ENCODE measurements around the gene WDR20.
"Not testable (repeated sequence)": the region's sequence is repeated elsewhere in the genome, so short reads cannot be mapped to it uniquely, and the experiment has no call there.

Gene WDR20

GRCh38 chr14:102159841-102160240 lies 20.1 kb downstream of the WDR20 start:
- no peak overlapping the region for H3K27ac ChIP-seq
- TF ChIP-seq CTCF (conservative IDR thresholded peaks at IDR 0.05) (no peak), ZFX (IDR thresholded peaks at IDR 0.05) (no peak)

GRCh38 chr14:102162487-102162886 lies 22.8 kb downstream of the WDR20 start:
- no peak for TF ChIP-seq CTCF (conservative IDR thresholded peaks at IDR 0.05)
- no peak for TF ChIP-seq ZFX (IDR thresholded peaks at IDR 0.05)
- no peak overlapping the region for H3K27ac ChIP-seq

- no peak overlapping the region for H3K27ac ChIP-seq
- TF ChIP-seq ZFX (IDR thresholded peaks at IDR 0.05) = no peak
- TF ChIP-seq CTCF (conservative IDR thresholded peaks at IDR 0.05) = no peak
These were observed 24.5 kb downstream of the WDR20 start for GRCh38 chr14:102164241-102164641.

- TF ChIP-seq CTCF (conservative IDR thresholded peaks at IDR 0.05) = no peak
- TF ChIP-seq ZFX (IDR thresholded peaks at IDR 0.05) = no peak
- no peak overlapping the region for H3K27ac ChIP-seq
These were observed 25.3 kb downstream of the WDR20 start for GRCh38 chr14:102164965-102165364.

GRCh38 chr14:102170061-102170460 lies 30.4 kb downstream of the WDR20 start:
- H3K27ac ChIP-seq = no peak overlapping the region
- TF ChIP-seq CTCF (conservative IDR thresholded peaks at IDR 0.05) (no peak), ZFX (IDR thresholded peaks at IDR 0.05) (no peak)

GRCh38 chr14:102171173-102172020 lies 31.7 kb downstream of the WDR20 start:
- TF ChIP-seq ZFX (IDR thresholded peaks at IDR 0.05) (no peak), CTCF (conservative IDR thresholded peaks at IDR 0.05) (no peak)
- H3K27ac ChIP-seq = no peak overlapping the region

- H3K27ac ChIP-seq = not testable (repeated sequence)
These were observed 32.2 kb downstream of the WDR20 start for GRCh38 chr14:102172021-102172272.

GRCh38 chr14:102172721-102173120 lies 33.0 kb downstream of the WDR20 start:
- not testable (repeated sequence) for H3K27ac ChIP-seq

Data from C4-2B (cell line).